Right renal cortex interstitium (tissue), 3 donors: ENCODE data around the gene GRIK4. TPM values are rescaled to one million over a fixed set of nuclear protein-coding genes. Genes with fewer than 3 reads are reported as not detected.

Experiments used
- DNase-seq, 3 donors: peaks; one replicate each; pipeline ENCODE4 v3.0.0-alpha.2; 2013; ENCODE audit warnings: low read depth in 3 of 3, low spot score in 2 of 3
- polyA plus RNA-seq, 3 donors: library from polyadenylated mRNA; unstranded; fragments of 120-200 nt; gene quantifications; one replicate each; pipeline ENCODE4 v1.2.1, GENCODE V29; 2013; ENCODE audit not compliant: insufficient read length in 3 of 3

The GRIK4 gene
- polyA plus RNA-seq, 3 donors = 0.93 to 1.3 (median 1.1) TPM

- no peak for DNase-seq
Observed at GRCh38 chr11:120657306-120658070, 145.9 kb downstream of the GRIK4 start.

GRCh38 chr11:120658071-120658423 lies 146.5 kb downstream of the GRIK4 start:
- DNase-seq = no peak

GRCh38 chr11:120659076-120659475 lies 147.5 kb downstream of the GRIK4 start:
- DNase-seq = no peak

- no peak for DNase-seq
Observed at GRCh38 chr11:120660024-120660565, 148.5 kb downstream of the GRIK4 start.

GRCh38 chr11:120662071-120662676 lies 150.6 kb downstream of the GRIK4 start:
- no peak for DNase-seq

GRCh38 chr11:120663142-120663541 lies 151.6 kb downstream of the GRIK4 start:
- DNase-seq = no peak

GRCh38 chr11:120666121-120666639 lies 154.6 kb downstream of the GRIK4 start:
- no peak for DNase-seq

- no peak for DNase-seq
Observed at GRCh38 chr11:120667281-120667680, 155.7 kb downstream of the GRIK4 start.

- no peak for DNase-seq
Observed at GRCh38 chr11:120667934-120668333, 156.4 kb downstream of the GRIK4 start.

- no peak for DNase-seq
Observed at GRCh38 chr11:120668537-120668936, 157.0 kb downstream of the GRIK4 start.

- DNase-seq = no peak
Observed at GRCh38 chr11:120674542-120674941, 163.0 kb downstream of the GRIK4 start.

GRCh38 chr11:120675171-120675570 lies 163.6 kb downstream of the GRIK4 start:
- no peak for DNase-seq

- no peak for DNase-seq
Observed at GRCh38 chr11:120676991-120677390, 165.4 kb downstream of the GRIK4 start.

GRCh38 chr11:120680322-120680721 lies 168.8 kb downstream of the GRIK4 start:
- DNase-seq = no peak

- no peak for DNase-seq
Observed at GRCh38 chr11:120681434-120682331, 170.1 kb downstream of the GRIK4 start.

- no peak for DNase-seq
Observed at GRCh38 chr11:120682332-120682649, 170.7 kb downstream of the GRIK4 start.

GRCh38 chr11:120682866-120683265 lies 171.3 kb downstream of the GRIK4 start:
- no peak for DNase-seq

- no peak for DNase-seq
Observed at GRCh38 chr11:120686516-120686915, 175.0 kb downstream of the GRIK4 start.

- DNase-seq = no peak
Observed at GRCh38 chr11:120688163-120688562, 176.6 kb downstream of the GRIK4 start.

- no peak for DNase-seq
Observed at GRCh38 chr11:120689596-120690275, 178.2 kb downstream of the GRIK4 start.

GRCh38 chr11:120690406-120690805 lies 178.9 kb downstream of the GRIK4 start:
- DNase-seq = no peak
